HL-60 (cell line): ENCODE results near the gene SLC4A4.

Source experiments
- DNase-seq, 2 experiments: peaks; one replicate each; pipeline ENCODE4 v3.0.0-alpha.2; 2010 to 2020; ENCODE audit warnings: low read depth in 1 of 2, low spot score in 1 of 2
- H3K27ac ChIP-seq: fragments of 250-450 bp; sonication (Bioruptor Pico); replicated peaks from 2 replicates; pipeline ENCODE4 v1.5.1; 2020; ENCODE audit warnings: mild to moderate bottlenecking, moderate library complexity
- H3K27me3 ChIP-seq: fragments of 250-450 bp; sonication (Bioruptor Pico); 2 replicates; pipeline ENCODE4 v1.5.1; 2021; ENCODE audit warnings: mild to moderate bottlenecking, moderate library complexity; ENCODE audit not compliant: insufficient read depth, poor library complexity, severe bottlenecking
- H3K4me3 ChIP-seq: replicated peaks from 2 replicates; pipeline ENCODE4 v1.5.1; 2011; ENCODE audit warnings: mild to moderate bottlenecking, control low read depth, low read length; ENCODE audit not compliant: insufficient read depth
- CTCF ChIP-seq: IDR thresholded peaks from one replicate; pipeline ENCODE4 v1.5.1; 2011; ENCODE audit warnings: low read length, control low read depth, inconsistent platforms; ENCODE audit not compliant: insufficient read depth
- GABPA ChIP-seq: IDR thresholded peaks from 2 replicates; pipeline ENCODE4 v1.6.1; 2012; ENCODE audit warnings: low read depth
- POLR2AphosphoS5 ChIP-seq: IDR thresholded peaks from 2 replicates; pipeline ENCODE4 v1.6.1; 2012; ENCODE audit warnings: low read depth
- REST ChIP-seq: IDR thresholded peaks from 2 replicates; pipeline ENCODE4 v1.6.1; 2012; ENCODE audit warnings: low read depth; ENCODE audit not compliant: insufficient replicate concordance
- SPI1 ChIP-seq: IDR thresholded peaks from 2 replicates; pipeline ENCODE4 v1.6.1; 2012; ENCODE audit warnings: low read depth, mild to moderate bottlenecking, borderline replicate concordance

Gene SLC4A4

GRCh38 chr4:71307729-71308128, 31.1 kb upstream of the SLC4A4 start:
- no peaks in the 10 kb centered on the region for H3K27me3 ChIP-seq
- no peak overlapping the region for H3K27ac ChIP-seq
- TF ChIP-seq REST: no peak
- no peak for TF ChIP-seq POLR2AphosphoS5
- TF ChIP-seq SPI1: no peak
- no peak for TF ChIP-seq GABPA
- TF ChIP-seq CTCF: no peak
- H3K4me3 ChIP-seq: no peak overlapping the region
- DNase-seq: no peak

GRCh38 chr4:71322425-71322824, 16.4 kb upstream of the SLC4A4 start:
- Histone ChIP-seq H3K27ac (no peak overlapping the region), H3K27me3 (no peaks in the 10 kb centered on the region), H3K4me3 (no peak overlapping the region)
- TF ChIP-seq REST (no peak), POLR2AphosphoS5 (no peak), SPI1 (no peak), GABPA (no peak), CTCF (no peak)
- DNase-seq: no peak

- no peak for DNase-seq
- TF ChIP-seq POLR2AphosphoS5 (no peak), GABPA (no peak)
- Histone ChIP-seq H3K27ac (no peak overlapping the region), H3K27me3 (no peaks in the 10 kb centered on the region), H3K4me3 (no peak overlapping the region)
Measured at GRCh38 chr4:71333368-71333767, 5.5 kb upstream of the SLC4A4 start.

GRCh38 chr4:71333960-71334359, 4.9 kb upstream of the SLC4A4 start:
- DNase-seq: no peak
- Histone ChIP-seq H3K27me3 (no peaks in the 10 kb centered on the region), H3K27ac (no peak overlapping the region), H3K4me3 (no peak overlapping the region)
- no peak for TF ChIP-seq REST
- no peak for TF ChIP-seq CTCF
- TF ChIP-seq GABPA: no peak
- no peak for TF ChIP-seq POLR2AphosphoS5
- no peak for TF ChIP-seq SPI1
